Measurements from ENCODE around the gene C14orf180. TPM values are rescaled to one million over a fixed set of nuclear protein-coding genes. Genes with fewer than 3 reads are reported as not detected.

C14orf180 gene
- polyA plus RNA-seq, 2 of the 4 experiments (the other 2 are of a cell fraction) = not detected

DNA sequence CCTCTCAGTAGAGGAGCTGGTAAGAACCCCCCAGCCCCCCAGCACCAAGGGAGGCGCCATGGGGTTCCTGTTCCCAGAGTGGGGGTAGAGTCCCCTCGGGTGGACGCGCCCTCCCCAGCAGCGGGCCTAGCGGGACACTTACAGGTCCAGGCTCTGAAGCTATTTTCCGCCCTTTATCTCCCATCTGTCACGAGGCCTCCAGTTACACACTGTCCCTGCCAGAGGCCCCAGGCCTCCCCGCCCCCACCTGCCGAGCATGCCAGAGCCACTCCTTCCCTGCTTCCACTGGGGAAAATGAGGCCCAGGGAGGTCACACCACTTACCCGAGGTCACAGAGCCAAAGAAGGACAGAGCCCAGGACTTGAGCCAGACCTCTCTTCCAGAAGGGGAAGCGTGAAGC lies 3.1 kb downstream of the C14orf180 start:
- no peak overlapping the region for H3K4me2 ChIP-seq
- TF ChIP-seq EP300 (IDR thresholded peaks at IDR 0.05) = no peak
- TF ChIP-seq RAD21 (conservative IDR thresholded peaks at IDR 0.05 in 1 of 2, IDR thresholded peaks at IDR 0.05 in 1 of 2) = no peak
- TF ChIP-seq, protein P1, sequence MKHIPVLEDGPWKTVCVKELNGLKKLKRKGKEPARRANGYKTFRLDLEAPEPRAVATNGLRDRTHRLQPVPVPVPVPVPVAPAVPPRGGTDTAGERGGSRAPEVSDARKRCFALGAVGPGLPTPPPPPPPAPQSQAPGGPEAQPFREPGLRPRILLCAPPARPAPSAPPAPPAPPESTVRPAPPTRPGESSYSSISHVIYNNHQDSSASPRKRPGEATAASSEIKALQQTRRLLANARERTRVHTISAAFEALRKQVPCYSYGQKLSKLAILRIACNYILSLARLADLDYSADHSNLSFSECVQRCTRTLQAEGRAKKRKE (CRISPR knock-in tag; IDR thresholded peaks at IDR 0.05; ENCODE audit: low read depth) = no peak
- TF ChIP-seq, protein P2, sequence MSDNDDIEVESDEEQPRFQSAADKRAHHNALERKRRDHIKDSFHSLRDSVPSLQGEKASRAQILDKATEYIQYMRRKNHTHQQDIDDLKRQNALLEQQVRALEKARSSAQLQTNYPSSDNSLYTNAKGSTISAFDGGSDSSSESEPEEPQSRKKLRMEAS (IDR thresholded peaks at IDR 0.05) = no peak
- no peak for TF ChIP-seq RCOR1 (IDR thresholded peaks at IDR 0.05; ENCODE audit: low read depth, low read length)
- no peak for TF ChIP-seq KDM5A (IDR thresholded peaks at IDR 0.05)
- no peak for TF ChIP-seq TP53 (CRISPR knock-in tag; IDR thresholded peaks at IDR 0.05)
- no peak for TF ChIP-seq RNF2 (IDR thresholded peaks at IDR 0.05; ENCODE audit: borderline replicate concordance, low read depth)
- TF ChIP-seq, protein P3, sequence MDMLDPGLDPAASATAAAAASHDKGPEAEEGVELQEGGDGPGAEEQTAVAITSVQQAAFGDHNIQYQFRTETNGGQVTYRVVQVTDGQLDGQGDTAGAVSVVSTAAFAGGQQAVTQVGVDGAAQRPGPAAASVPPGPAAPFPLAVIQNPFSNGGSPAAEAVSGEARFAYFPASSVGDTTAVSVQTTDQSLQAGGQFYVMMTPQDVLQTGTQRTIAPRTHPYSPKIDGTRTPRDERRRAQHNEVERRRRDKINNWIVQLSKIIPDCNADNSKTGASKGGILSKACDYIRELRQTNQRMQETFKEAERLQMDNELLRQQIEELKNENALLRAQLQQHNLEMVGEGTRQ (IDR thresholded peaks at IDR 0.05) = no peak
- TF ChIP-seq RFX5 (IDR thresholded peaks at IDR 0.05) = no peak
- FAIRE-seq (no peak), DNase-seq (ENCODE audit: low read depth in 1 of 2, low spot score in 1 of 2) (no peak), ATAC-seq (no peak)
- H3K9me3 ChIP-seq = no peaks in the 10 kb centered on the region
- no peaks in the 10 kb centered on the region for H3K4me1 ChIP-seq
- no peak overlapping the region for H3K27ac ChIP-seq
- H3K4me3 ChIP-seq = no peak overlapping the region
- POLR2A ChIA-PET = no interaction called here
- CTCF ChIA-PET = interaction anchor here (1.0 to 8.7 kb wide), 5 partner anchors 12 to 213 kb away, joined by 3 to 71 read pairs (median 5); no protein-coding TSS in a partner anchor
- WGBS (ENCODE audit: missing lambda C conversion rate) = 57% methylated on average over 8 of the region's 12 CpGs

DNA sequence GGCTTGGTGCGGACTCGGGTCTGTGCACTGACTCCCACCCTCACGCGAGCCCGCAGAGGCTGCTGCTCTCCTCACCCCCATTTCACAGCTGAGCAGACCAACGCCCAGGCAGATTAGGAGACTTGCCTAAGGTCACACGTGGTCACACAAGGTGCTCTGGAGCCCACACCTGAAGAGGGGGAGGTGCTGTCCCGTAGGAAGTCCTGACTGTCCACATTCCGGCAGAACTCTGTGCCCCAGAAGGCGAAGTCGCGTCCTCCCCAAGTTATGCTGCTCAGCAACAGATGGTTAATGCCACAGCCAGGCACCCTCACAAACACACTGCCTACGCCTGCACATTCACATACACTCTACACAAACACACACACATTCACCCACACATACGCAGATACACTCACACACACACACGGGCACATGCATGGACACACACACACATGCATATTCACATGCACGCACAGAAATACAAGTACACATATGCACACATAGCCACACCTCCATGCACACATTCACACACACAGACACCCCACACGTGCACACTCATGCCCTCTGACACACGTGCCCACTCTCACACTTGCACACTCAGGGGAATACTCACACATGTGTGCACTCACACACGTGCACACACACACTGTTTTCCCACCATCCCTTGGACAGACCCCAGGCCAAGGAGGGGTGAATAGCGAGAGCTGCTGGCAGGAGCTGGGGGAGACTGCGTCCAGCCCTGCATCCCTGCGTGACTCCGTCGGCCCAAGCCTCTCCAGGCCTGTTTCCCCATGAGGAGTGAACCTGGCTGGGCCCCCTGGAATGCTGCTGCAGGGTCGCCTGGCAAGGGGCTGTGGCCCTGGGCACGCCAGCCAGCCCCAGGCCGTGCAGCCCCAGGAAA lies 4.1 kb downstream of the C14orf180 start:
- no peak for FAIRE-seq
- Histone ChIP-seq H3K4me2 (no peak overlapping the region), H3K9me3 (no peaks in the 10 kb centered on the region), H3K27ac (no peak overlapping the region), H3K4me3 (no peak overlapping the region), H3K4me1 (no peaks in the 10 kb centered on the region)
- DNase-seq (ENCODE audit: low read depth in 1 of 2, low spot score in 1 of 2) = no peak
- WGBS (ENCODE audit: missing lambda C conversion rate) = 51% methylated on average over 19 of the region's 27 CpGs
- ATAC-seq = no peak
- ChIA-PET POLR2A (no interaction called here), CTCF (interaction anchor here (2.0 to 8.7 kb wide), 2 partner anchors 14 to 18 kb away, joined by 6 to 71 read pairs; no protein-coding TSS in a partner anchor)
- TF ChIP-seq, protein P4, sequence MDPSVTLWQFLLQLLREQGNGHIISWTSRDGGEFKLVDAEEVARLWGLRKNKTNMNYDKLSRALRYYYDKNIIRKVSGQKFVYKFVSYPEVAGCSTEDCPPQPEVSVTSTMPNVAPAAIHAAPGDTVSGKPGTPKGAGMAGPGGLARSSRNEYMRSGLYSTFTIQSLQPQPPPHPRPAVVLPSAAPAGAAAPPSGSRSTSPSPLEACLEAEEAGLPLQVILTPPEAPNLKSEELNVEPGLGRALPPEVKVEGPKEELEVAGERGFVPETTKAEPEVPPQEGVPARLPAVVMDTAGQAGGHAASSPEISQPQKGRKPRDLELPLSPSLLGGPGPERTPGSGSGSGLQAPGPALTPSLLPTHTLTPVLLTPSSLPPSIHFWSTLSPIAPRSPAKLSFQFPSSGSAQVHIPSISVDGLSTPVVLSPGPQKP (IDR thresholded peaks at IDR 0.05; ENCODE audit: low read depth, low read length) = no peak
- TF ChIP-seq, protein P5, sequence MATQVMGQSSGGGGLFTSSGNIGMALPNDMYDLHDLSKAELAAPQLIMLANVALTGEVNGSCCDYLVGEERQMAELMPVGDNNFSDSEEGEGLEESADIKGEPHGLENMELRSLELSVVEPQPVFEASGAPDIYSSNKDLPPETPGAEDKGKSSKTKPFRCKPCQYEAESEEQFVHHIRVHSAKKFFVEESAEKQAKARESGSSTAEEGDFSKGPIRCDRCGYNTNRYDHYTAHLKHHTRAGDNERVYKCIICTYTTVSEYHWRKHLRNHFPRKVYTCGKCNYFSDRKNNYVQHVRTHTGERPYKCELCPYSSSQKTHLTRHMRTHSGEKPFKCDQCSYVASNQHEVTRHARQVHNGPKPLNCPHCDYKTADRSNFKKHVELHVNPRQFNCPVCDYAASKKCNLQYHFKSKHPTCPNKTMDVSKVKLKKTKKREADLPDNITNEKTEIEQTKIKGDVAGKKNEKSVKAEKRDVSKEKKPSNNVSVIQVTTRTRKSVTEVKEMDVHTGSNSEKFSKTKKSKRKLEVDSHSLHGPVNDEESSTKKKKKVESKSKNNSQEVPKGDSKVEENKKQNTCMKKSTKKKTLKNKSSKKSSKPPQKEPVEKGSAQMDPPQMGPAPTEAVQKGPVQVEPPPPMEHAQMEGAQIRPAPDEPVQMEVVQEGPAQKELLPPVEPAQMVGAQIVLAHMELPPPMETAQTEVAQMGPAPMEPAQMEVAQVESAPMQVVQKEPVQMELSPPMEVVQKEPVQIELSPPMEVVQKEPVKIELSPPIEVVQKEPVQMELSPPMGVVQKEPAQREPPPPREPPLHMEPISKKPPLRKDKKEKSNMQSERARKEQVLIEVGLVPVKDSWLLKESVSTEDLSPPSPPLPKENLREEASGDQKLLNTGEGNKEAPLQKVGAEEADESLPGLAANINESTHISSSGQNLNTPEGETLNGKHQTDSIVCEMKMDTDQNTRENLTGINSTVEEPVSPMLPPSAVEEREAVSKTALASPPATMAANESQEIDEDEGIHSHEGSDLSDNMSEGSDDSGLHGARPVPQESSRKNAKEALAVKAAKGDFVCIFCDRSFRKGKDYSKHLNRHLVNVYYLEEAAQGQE (IDR thresholded peaks at IDR 0.05) = no peak
- TF ChIP-seq CBX8 (IDR thresholded peaks at IDR 0.05) = no peak
- no peak for TF ChIP-seq FOXS1 (CRISPR knock-in tag; IDR thresholded peaks at IDR 0.05)
- no peak for TF ChIP-seq BHLHE40 (IDR thresholded peaks at IDR 0.05; ENCODE audit: low read depth, low read length)
- TF ChIP-seq KDM1A (IDR thresholded peaks at IDR 0.05; ENCODE audit: low read depth) = no peak
- TF ChIP-seq RFX5 (IDR thresholded peaks at IDR 0.05) = no peak
- TF ChIP-seq MAZ (IDR thresholded peaks at IDR 0.05; ENCODE audit: borderline replicate concordance, low read depth, low read length) = no peak
- TF ChIP-seq NFE2L2 (conservative IDR thresholded peaks at IDR 0.05; ENCODE audit: low read length) = no peak
- TF ChIP-seq RAD21 (conservative IDR thresholded peaks at IDR 0.05 in 1 of 2, IDR thresholded peaks at IDR 0.05 in 1 of 2) = no peak
- no peak for TF ChIP-seq POLR2AphosphoS2 (conservative IDR thresholded peaks at IDR 0.05; ENCODE audit: low read length)
- no peak for TF ChIP-seq ESRRA (IDR thresholded peaks at IDR 0.05; ENCODE audit: borderline replicate concordance, low read length)
- no peak for TF ChIP-seq CHD2 (IDR thresholded peaks at IDR 0.05; ENCODE audit: low read length, partially characterized antibody)
- TF ChIP-seq, protein P6, sequence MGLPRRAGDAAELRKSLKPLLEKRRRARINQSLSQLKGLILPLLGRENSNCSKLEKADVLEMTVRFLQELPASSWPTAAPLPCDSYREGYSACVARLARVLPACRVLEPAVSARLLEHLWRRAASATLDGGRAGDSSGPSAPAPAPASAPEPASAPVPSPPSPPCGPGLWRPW (IDR thresholded peaks at IDR 0.05) = no peak
- no peak for TF ChIP-seq HDAC2 (IDR thresholded peaks at IDR 0.05)
- TF ChIP-seq, protein P1 (CRISPR knock-in tag; IDR thresholded peaks at IDR 0.05; ENCODE audit: low read depth) = no peak
